BE2C (cell line): Measurements from ENCODE around the gene ZNF684.

Source experiments
- DNase-seq: peaks from one replicate; pipeline ENCODE4 v3.0.0-alpha.2; 2020
- H3K27me3 ChIP-seq: fragments of 250-450 bp; sonication (Bioruptor Pico); 2 replicates; pipeline ENCODE4 v1.5.1; 2020; ENCODE audit warnings: mild to moderate bottlenecking
- H3K36me3 ChIP-seq: fragments of 250-450 bp; sonication (Bioruptor Pico); 2 replicates; pipeline ENCODE4 v1.5.1; 2020; ENCODE audit warnings: mild to moderate bottlenecking
- H3K4me1 ChIP-seq: fragments of 250-450 bp; sonication (Bioruptor Pico); 2 replicates; pipeline ENCODE4 v1.5.1; 2020
- H3K4me3 ChIP-seq: 2 replicates; pipeline ENCODE4 v1.5.1; 2011; ENCODE audit warnings: low read depth, low read length
- H3K9me3 ChIP-seq: fragments of 250-450 bp; sonication (Bioruptor Pico); 2 replicates; pipeline ENCODE4 v1.5.1; 2020
- TF ChIP-seq, protein P1 (sequence below): IDR thresholded peaks from 2 replicates; pipeline ENCODE4 v1.5.1; 2012; ENCODE audit warnings: mild to moderate bottlenecking, low read depth, low read length

The ZNF684 gene

DNA sequence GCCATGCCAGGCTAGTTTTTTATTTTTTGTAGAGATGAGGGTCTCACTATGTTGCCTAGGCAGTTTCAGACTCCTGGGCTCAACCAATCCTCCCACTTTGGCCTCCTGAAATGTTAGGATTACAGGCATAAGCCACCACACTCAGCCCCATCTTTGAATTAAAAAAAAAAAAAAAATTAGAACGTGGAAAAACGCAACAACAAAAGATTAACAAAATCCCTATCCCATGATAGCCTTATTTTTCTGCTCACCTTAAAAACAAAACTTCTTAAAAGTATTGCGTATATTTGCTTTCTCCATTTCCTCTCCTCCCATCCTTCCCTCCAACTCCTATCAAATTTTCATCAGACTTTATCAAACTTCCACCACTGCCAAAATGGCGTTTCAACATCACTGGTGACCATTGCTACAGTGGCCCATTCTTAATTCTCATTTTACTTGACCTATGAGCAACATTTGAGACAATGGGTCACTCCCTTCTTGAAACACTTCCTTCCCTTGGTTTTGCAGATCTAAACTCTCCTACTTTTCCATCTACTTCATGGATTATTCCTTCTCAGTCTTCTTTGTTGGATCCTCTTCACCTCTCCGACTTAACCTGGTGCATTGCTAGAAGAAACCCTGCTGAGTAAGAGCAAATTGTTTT is 579 bp upstream of the ZNF684 start:
- H3K27me3 ChIP-seq = no peaks in the 10 kb centered on the region
- no peaks in the 10 kb centered on the region for H3K9me3 ChIP-seq
- peak overlapping the region; percentile 80 for H3K4me3 ChIP-seq
- TF ChIP-seq, protein P1, sequence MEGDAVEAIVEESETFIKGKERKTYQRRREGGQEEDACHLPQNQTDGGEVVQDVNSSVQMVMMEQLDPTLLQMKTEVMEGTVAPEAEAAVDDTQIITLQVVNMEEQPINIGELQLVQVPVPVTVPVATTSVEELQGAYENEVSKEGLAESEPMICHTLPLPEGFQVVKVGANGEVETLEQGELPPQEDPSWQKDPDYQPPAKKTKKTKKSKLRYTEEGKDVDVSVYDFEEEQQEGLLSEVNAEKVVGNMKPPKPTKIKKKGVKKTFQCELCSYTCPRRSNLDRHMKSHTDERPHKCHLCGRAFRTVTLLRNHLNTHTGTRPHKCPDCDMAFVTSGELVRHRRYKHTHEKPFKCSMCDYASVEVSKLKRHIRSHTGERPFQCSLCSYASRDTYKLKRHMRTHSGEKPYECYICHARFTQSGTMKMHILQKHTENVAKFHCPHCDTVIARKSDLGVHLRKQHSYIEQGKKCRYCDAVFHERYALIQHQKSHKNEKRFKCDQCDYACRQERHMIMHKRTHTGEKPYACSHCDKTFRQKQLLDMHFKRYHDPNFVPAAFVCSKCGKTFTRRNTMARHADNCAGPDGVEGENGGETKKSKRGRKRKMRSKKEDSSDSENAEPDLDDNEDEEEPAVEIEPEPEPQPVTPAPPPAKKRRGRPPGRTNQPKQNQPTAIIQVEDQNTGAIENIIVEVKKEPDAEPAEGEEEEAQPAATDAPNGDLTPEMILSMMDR = no peak
- no peaks in the 10 kb centered on the region for H3K36me3 ChIP-seq
- no peaks in the 10 kb centered on the region for H3K4me1 ChIP-seq
- DNase-seq = no peak

DNA sequence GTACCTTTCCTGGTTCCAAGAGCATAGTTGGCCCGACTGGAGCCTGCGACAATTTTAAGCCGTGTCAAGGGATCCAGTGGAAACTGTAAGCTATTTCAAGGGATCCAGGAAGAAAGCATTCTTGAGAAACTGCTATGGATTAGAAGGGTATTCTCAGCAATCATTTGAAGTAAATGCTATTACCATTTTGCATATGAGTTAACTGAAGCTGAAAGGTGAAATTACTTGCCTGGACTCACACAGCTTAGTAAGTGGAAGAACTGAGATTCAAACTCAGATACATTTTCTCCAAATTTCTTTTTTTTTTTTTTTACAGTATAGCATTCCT is 589 bp downstream of the ZNF684 start:
- H3K9me3 ChIP-seq = no peaks in the 10 kb centered on the region
- peak overlapping the region; percentile 80 for H3K4me3 ChIP-seq
- TF ChIP-seq, protein P1 = no peak
- DNase-seq = no peak
- H3K4me1 ChIP-seq = no peaks in the 10 kb centered on the region
- H3K27me3 ChIP-seq = no peaks in the 10 kb centered on the region
- H3K36me3 ChIP-seq = no peaks in the 10 kb centered on the region

DNA sequence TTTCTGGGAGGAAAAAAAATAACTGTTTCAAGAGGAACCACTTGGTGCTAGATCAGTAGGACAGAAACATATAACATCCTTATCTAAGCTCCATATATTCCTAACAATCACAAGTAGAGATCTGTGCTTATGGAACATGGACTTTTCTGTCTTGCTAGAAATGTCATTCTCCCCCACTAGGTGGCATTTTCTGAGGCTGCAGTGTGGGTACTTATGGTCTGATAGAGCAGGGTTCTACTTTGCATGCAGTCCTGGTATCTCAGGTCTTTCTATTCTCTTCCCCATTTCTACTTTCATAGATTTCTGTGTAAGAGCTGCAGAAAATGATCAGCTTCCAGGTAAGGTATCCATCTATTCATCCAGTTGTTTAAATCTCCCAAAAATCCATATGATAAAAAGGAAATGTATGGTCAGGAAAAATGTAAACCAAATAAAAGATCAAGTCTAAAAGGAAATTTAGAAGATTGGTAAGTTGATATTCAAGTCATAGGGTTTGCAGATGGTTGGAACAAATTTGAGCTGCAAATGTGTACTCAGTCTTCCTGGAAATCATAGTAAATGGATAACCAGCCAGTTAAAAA is 1.5 kb downstream of the ZNF684 start:
- Histone ChIP-seq H3K9me3 (no peaks in the 10 kb centered on the region), H3K4me1 (no peaks in the 10 kb centered on the region), H3K36me3 (no peaks in the 10 kb centered on the region), H3K27me3 (no peaks in the 10 kb centered on the region), H3K4me3 (no peak overlapping the region)
- DNase-seq = peak; percentile 16
- TF ChIP-seq, protein P1 = peak; percentile 68

DNA sequence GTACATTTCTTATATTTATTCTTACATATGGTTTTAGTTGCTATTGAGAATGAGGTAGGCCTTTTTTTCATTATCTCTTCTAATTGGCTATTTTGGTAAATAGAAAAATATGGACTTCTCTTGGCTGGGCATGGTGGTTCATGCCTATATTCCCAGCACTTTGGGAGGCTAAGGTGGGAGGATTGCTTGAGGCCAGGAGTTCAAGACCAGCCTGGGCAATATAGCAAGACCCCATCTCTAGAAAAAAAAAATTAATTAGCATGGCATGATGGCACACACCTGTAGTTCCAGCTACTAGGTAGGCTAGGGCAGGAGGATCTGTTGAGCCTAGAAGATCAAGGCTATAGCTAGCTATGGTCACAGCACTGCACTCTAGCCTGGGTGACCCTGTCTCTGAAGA is 3.2 kb downstream of the ZNF684 start:
- no peak for DNase-seq
- H3K27me3 ChIP-seq = no peaks in the 10 kb centered on the region
- TF ChIP-seq, protein P1 = no peak

DNA sequence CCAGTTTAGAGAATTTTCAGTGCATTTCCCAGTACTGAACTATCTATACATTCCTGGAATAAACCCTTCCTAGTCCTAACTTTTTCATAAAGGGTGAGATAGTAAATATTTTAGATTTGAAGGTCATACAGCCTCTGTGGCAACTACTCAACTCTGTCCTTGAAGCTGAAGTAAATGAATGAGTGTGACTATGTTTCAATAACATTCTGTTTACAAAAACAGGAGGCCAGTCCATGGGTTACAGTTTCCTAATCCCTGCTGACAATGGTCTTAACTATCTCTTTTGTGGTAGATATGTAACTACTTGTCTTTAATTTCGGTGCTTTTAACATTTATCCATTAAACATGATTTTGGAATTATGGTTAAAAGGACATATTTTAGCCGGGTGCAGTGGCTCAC is 4.3 kb downstream of the ZNF684 start:
- Histone ChIP-seq H3K27me3 (no peaks in the 10 kb centered on the region), H3K36me3 (no peaks in the 10 kb centered on the region), H3K4me3 (no peak overlapping the region), H3K9me3 (no peaks in the 10 kb centered on the region), H3K4me1 (no peaks in the 10 kb centered on the region)
- DNase-seq = no peak
- TF ChIP-seq, protein P1 = no peak

More for the DNA sequence above, 3.2 kb downstream of the ZNF684 start:
- H3K36me3 ChIP-seq = no peaks in the 10 kb centered on the region
- H3K9me3 ChIP-seq = no peaks in the 10 kb centered on the region
- no peaks in the 10 kb centered on the region for H3K4me1 ChIP-seq
- no peak overlapping the region for H3K4me3 ChIP-seq

DNA sequence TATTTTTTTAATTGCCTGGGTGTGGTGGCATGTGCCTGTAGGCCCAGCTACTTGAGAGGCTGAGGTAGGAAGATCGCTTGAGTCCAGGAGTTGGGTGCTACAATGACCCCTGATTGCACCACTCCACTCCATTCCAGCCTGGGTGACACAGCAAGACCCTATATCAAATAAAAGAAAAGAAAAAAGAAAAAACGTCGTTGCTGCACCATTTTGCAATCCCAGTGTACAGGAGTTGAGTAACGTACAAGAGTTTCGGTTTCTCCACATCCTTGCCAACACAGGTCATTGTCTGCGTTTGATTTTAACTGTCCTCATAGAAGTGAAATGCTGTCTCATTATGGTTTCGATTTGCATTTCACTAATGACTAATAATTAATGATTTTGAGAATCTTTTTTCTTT is 7.9 kb downstream of the ZNF684 start:
- TF ChIP-seq, protein P1 = no peak

More for the DNA sequence above, 7.9 kb downstream of the ZNF684 start:
- Histone ChIP-seq H3K36me3 (no peaks in the 10 kb centered on the region), H3K27me3 (no peaks in the 10 kb centered on the region), H3K4me3 (no peak overlapping the region), H3K4me1 (no peaks in the 10 kb centered on the region), H3K9me3 (no peaks in the 10 kb centered on the region)
- no peak for DNase-seq
